ENCODE measurements around the gene MACROD1. TPM values are rescaled to one million over a fixed set of nuclear protein-coding genes. Genes with fewer than 3 reads are reported as not detected.
A peak's percentile ranks its signal among the peaks of the same experiment; 100 is the strongest.

MACROD1 gene
- total RNA-seq, 1 donor: 17.7 TPM

- no peak for TF ChIP-seq CTCF (IDR thresholded peaks at IDR 0.05; ENCODE audit: extremely low read depth, low read depth, low read length)
- H3K36me3 ChIP-seq (ENCODE audit: insufficient read depth, low read length): no peaks in the 10 kb centered on the region
- no peak overlapping the region for H2AFZ ChIP-seq (ENCODE audit: low read length)
- no peak overlapping the region for H3K4me3 ChIP-seq (ENCODE audit: insufficient read depth, low read length)
- peak; percentile 79 for DNase-seq (ENCODE audit: insufficient read length, low spot score, missing footprints)
- peak overlapping the region; percentile 32 for H3K4me2 ChIP-seq (ENCODE audit: insufficient read depth, low read length)
- no peaks in the 10 kb centered on the region for H3K27me3 ChIP-seq (ENCODE audit: insufficient read depth, low read length)
- no peak overlapping the region for H3K27ac ChIP-seq (ENCODE audit: low read depth, low read length)
- no peaks in the 10 kb centered on the region for H3K79me2 ChIP-seq (ENCODE audit: insufficient read depth, low read length)
- H3K9me3 ChIP-seq (ENCODE audit: low read depth, low read length): no peaks in the 10 kb centered on the region
- H3K4me1 ChIP-seq (ENCODE audit: insufficient read depth, low read length): no peaks in the 10 kb centered on the region
- H4K20me1 ChIP-seq (ENCODE audit: insufficient read depth, low read length): no peaks in the 10 kb centered on the region
These were observed 204.1 kb downstream of the MACROD1 start for GRCh38 chr11:63961608-63962412.

- no peak for TF ChIP-seq CTCF (IDR thresholded peaks at IDR 0.05; ENCODE audit: extremely low read depth, low read depth, low read length)
- DNase-seq (ENCODE audit: insufficient read length, low spot score, missing footprints): peak; percentile 58
- Histone ChIP-seq H3K79me2 (ENCODE audit: insufficient read depth, low read length) (no peaks in the 10 kb centered on the region), H3K4me3 (ENCODE audit: insufficient read depth, low read length) (no peak overlapping the region), H3K4me1 (ENCODE audit: insufficient read depth, low read length) (no peaks in the 10 kb centered on the region), H3K27me3 (ENCODE audit: insufficient read depth, low read length) (no peaks in the 10 kb centered on the region), H3K9me3 (ENCODE audit: low read depth, low read length) (no peaks in the 10 kb centered on the region), H3K36me3 (ENCODE audit: insufficient read depth, low read length) (peaks cover 34% of the 10 kb centered on the region), H3K27ac (ENCODE audit: low read depth, low read length) (no peak overlapping the region), H4K20me1 (ENCODE audit: insufficient read depth, low read length) (no peaks in the 10 kb centered on the region), H2AFZ (ENCODE audit: low read length) (no peak overlapping the region), H3K4me2 (ENCODE audit: insufficient read depth, low read length) (no peak overlapping the region)
These were observed 207.9 kb downstream of the MACROD1 start for GRCh38 chr11:63958008-63958407.

- Histone ChIP-seq H2AFZ (ENCODE audit: low read length) (no peak overlapping the region), H3K27me3 (ENCODE audit: insufficient read depth, low read length) (no peaks in the 10 kb centered on the region), H3K36me3 (ENCODE audit: insufficient read depth, low read length) (peaks cover 41% of the 10 kb centered on the region), H3K4me1 (ENCODE audit: insufficient read depth, low read length) (peaks cover 6% of the 10 kb centered on the region), H3K9me3 (ENCODE audit: low read depth, low read length) (no peaks in the 10 kb centered on the region), H3K4me3 (ENCODE audit: insufficient read depth, low read length) (no peak overlapping the region), H4K20me1 (ENCODE audit: insufficient read depth, low read length) (peaks cover 2% of the 10 kb centered on the region), H3K27ac (ENCODE audit: low read depth, low read length) (no peak overlapping the region), H3K4me2 (ENCODE audit: insufficient read depth, low read length) (no peak overlapping the region), H3K79me2 (ENCODE audit: insufficient read depth, low read length) (no peaks in the 10 kb centered on the region)
- no peak for DNase-seq (ENCODE audit: insufficient read length, low spot score, missing footprints)
- no peak for TF ChIP-seq CTCF (IDR thresholded peaks at IDR 0.05; ENCODE audit: extremely low read depth, low read depth, low read length)
These were observed 213.3 kb downstream of the MACROD1 start for GRCh38 chr11:63952570-63952969.

- Histone ChIP-seq H2AFZ (ENCODE audit: low read length) (no peak overlapping the region), H3K9me3 (ENCODE audit: low read depth, low read length) (no peaks in the 10 kb centered on the region), H3K27me3 (ENCODE audit: insufficient read depth, low read length) (no peaks in the 10 kb centered on the region), H3K79me2 (ENCODE audit: insufficient read depth, low read length) (no peaks in the 10 kb centered on the region), H4K20me1 (ENCODE audit: insufficient read depth, low read length) (peaks cover 2% of the 10 kb centered on the region), H3K4me2 (ENCODE audit: insufficient read depth, low read length) (no peak overlapping the region), H3K4me1 (ENCODE audit: insufficient read depth, low read length) (peaks cover 6% of the 10 kb centered on the region), H3K4me3 (ENCODE audit: insufficient read depth, low read length) (no peak overlapping the region), H3K36me3 (ENCODE audit: insufficient read depth, low read length) (peaks cover 41% of the 10 kb centered on the region), H3K27ac (ENCODE audit: low read depth, low read length) (no peak overlapping the region)
- no peak for TF ChIP-seq CTCF (IDR thresholded peaks at IDR 0.05; ENCODE audit: extremely low read depth, low read depth, low read length)
- peak; percentile 43 for DNase-seq (ENCODE audit: insufficient read length, low spot score, missing footprints)
These were observed 214.0 kb downstream of the MACROD1 start for GRCh38 chr11:63951779-63952536.
